DOHH2 (cell line): ENCODE data around the gene EHMT1.

ENCODE experiments used
- CTCF ChIP-seq: fragments of 200-600 bp; sonication (generic); IDR thresholded peaks from one replicate; pipeline ENCODE4 v1.5.1; 2014; ENCODE audit warnings: antibody characterized with exemption, mild to moderate bottlenecking, low read depth, low read length; ENCODE audit not compliant: poor library complexity, severe bottlenecking
- EZH2phosphoT487 ChIP-seq: fragments of 200-600 bp; sonication (generic); IDR thresholded peaks from 2 replicates; pipeline ENCODE4 v1.6.1; 2017; ENCODE audit warnings: borderline replicate concordance, mild to moderate bottlenecking, antibody characterized with exemption, low read length, moderate library complexity, mixed read lengths

- TF ChIP-seq CTCF (no peak), EZH2phosphoT487 (no peak)
Measured at GRCh38 chr9:137665226-137665625, 46.4 kb downstream of the EHMT1 start.
